ENCODE results near the gene WDFY2.

DNA sequence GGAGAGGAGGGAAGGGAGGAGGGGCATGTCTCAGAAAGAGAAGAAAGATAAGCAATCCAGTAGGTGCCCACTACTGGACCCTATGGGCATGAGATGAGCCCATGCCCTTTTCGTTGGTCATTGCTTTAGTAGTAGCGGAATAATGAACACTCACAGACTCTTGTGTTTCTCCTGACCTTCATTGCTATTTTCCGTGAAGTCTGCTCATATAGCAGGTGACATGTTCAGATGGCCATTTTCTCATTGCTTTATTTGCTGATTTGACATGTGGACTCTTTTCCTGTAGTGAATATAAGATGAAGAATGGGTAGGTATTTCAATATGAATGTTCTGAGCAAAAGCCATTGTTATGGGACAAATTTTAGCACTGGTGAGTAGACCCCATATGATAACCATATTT, 16.4 kb downstream of the WDFY2 start:
- TF ChIP-seq, protein P1, sequence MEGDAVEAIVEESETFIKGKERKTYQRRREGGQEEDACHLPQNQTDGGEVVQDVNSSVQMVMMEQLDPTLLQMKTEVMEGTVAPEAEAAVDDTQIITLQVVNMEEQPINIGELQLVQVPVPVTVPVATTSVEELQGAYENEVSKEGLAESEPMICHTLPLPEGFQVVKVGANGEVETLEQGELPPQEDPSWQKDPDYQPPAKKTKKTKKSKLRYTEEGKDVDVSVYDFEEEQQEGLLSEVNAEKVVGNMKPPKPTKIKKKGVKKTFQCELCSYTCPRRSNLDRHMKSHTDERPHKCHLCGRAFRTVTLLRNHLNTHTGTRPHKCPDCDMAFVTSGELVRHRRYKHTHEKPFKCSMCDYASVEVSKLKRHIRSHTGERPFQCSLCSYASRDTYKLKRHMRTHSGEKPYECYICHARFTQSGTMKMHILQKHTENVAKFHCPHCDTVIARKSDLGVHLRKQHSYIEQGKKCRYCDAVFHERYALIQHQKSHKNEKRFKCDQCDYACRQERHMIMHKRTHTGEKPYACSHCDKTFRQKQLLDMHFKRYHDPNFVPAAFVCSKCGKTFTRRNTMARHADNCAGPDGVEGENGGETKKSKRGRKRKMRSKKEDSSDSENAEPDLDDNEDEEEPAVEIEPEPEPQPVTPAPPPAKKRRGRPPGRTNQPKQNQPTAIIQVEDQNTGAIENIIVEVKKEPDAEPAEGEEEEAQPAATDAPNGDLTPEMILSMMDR (IDR thresholded peaks at IDR 0.05): no peak
- TF ChIP-seq POLR2A (IDR thresholded peaks at IDR 0.05) (no peak), EP300 (IDR thresholded peaks at IDR 0.05) (no peak), POLR2AphosphoS5 (IDR thresholded peaks at IDR 0.05) (no peak)

Measured in stomach (tissue), 4 donors.